Nephron (organoid): ENCODE data around the gene CRIP1.

ENCODE experiments used
- H3K27ac Mint-ChIP-seq, 3 experiments: 2 replicates each; pipeline ENCODE4 v1.8.0; 2020; ENCODE audit warnings: mixed read lengths in 3 of 3, mild to moderate bottlenecking in 2 of 3, moderate library complexity in 1 of 3
- H3K27me3 Mint-ChIP-seq: 2 replicates; pipeline ENCODE4 v1.8.0; 2021; ENCODE audit warnings: low read depth, mild to moderate bottlenecking, moderate library complexity, mixed read lengths
- H3K36me3 Mint-ChIP-seq: 2 replicates; pipeline ENCODE4 v1.8.0; 2020; ENCODE audit warnings: low read depth, mixed read lengths
- H3K4me1 Mint-ChIP-seq: 2 replicates; pipeline ENCODE4 v1.8.0; 2020; ENCODE audit warnings: mixed read lengths
- H3K4me3 Mint-ChIP-seq, 3 experiments: 2 replicates each; pipeline ENCODE4 v1.8.0; 2020; ENCODE audit warnings: mild to moderate bottlenecking in 3 of 3, mixed read lengths in 3 of 3, moderate library complexity in 2 of 3
- H3K9me3 Mint-ChIP-seq: 2 replicates; pipeline ENCODE4 v1.8.0; 2020; ENCODE audit warnings: mixed read lengths
- TF ChIP-seq, protein P1 (sequence below), 3 experiments: fragments of 200-600 bp; sonication (generic); IDR thresholded peaks; one replicate each; pipeline ENCODE4 v1.5.0; 2021; ENCODE audit warnings: antibody characterized with exemption in 3 of 3; ENCODE audit not compliant: unreplicated experiment in 3 of 3

The CRIP1 gene

DNA sequence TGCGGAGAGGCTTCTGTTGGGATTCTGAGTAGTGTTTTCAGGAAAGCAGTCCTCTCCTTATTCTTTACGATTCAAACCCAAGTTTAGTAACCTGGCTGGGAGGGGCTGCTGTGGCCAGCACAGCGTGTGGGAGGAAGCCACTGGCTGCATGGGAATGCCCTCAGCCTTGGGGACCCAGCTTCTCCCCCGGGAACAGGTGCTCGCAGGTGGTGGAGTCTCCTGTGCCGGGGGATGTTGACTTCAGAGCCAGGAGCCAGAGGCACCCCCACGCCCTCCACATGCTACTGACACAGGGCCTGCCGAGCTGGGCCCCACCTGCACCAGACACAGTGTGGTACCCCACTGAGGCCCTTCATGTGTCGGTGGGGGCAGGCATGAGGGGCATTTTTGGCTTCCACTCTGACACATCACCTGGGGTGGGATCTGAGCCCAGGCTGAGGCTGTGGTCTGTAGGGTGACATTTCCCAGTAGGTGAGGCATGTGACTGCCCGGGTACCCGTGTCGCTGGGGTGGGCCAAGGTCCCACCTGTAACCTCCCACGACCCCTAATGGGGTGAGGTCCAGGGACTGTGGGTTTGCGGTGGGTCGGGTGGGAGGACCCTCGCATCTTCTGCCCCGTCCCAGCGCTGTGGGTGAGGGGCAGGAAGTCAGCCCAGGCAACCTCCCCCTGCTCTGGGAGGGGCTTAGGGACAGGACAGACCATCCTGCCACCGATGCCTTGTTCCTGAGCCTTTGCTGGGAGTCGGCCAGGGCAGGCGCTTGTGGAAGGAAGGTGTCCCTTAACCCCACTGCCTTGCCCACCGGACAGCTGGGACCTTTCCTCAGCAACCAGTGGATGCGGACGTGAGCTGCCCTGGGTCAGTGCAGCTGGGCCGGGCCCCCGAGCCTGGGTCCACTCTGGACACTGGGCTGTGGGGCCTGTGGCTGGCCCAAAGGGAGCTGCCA, 40.5 kb upstream of the CRIP1 start:
- Mint-ChIP-seq H3K4me1 (no peaks in the 10 kb centered on the region), H3K4me3 (no peak overlapping the region), H3K36me3 (peaks cover 13% of the 10 kb centered on the region), H3K27me3 (no peaks in the 10 kb centered on the region), H3K27ac (peak overlapping the region in 1 of 3 experiments; percentile 52), H3K9me3 (no peaks in the 10 kb centered on the region)
- TF ChIP-seq, protein P1, sequence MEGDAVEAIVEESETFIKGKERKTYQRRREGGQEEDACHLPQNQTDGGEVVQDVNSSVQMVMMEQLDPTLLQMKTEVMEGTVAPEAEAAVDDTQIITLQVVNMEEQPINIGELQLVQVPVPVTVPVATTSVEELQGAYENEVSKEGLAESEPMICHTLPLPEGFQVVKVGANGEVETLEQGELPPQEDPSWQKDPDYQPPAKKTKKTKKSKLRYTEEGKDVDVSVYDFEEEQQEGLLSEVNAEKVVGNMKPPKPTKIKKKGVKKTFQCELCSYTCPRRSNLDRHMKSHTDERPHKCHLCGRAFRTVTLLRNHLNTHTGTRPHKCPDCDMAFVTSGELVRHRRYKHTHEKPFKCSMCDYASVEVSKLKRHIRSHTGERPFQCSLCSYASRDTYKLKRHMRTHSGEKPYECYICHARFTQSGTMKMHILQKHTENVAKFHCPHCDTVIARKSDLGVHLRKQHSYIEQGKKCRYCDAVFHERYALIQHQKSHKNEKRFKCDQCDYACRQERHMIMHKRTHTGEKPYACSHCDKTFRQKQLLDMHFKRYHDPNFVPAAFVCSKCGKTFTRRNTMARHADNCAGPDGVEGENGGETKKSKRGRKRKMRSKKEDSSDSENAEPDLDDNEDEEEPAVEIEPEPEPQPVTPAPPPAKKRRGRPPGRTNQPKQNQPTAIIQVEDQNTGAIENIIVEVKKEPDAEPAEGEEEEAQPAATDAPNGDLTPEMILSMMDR (IDR thresholded peaks at IDR 0.05; ENCODE audit: unreplicated experiment in 3 of 3), result no peak

- TF ChIP-seq, protein P1 (IDR thresholded peaks at IDR 0.05; ENCODE audit: unreplicated experiment in 3 of 3), result no peak
- no peak overlapping the region for H3K27ac Mint-ChIP-seq
- no peak overlapping the region for H3K4me3 Mint-ChIP-seq
- H3K36me3 Mint-ChIP-seq, result peaks cover 12% of the 10 kb centered on the region
- no peaks in the 10 kb centered on the region for H3K4me1 Mint-ChIP-seq
- no peaks in the 10 kb centered on the region for H3K9me3 Mint-ChIP-seq
- no peaks in the 10 kb centered on the region for H3K27me3 Mint-ChIP-seq
Measured at GRCh38 chr14:105446971-105447370, 39.7 kb upstream of the CRIP1 start.

DNA sequence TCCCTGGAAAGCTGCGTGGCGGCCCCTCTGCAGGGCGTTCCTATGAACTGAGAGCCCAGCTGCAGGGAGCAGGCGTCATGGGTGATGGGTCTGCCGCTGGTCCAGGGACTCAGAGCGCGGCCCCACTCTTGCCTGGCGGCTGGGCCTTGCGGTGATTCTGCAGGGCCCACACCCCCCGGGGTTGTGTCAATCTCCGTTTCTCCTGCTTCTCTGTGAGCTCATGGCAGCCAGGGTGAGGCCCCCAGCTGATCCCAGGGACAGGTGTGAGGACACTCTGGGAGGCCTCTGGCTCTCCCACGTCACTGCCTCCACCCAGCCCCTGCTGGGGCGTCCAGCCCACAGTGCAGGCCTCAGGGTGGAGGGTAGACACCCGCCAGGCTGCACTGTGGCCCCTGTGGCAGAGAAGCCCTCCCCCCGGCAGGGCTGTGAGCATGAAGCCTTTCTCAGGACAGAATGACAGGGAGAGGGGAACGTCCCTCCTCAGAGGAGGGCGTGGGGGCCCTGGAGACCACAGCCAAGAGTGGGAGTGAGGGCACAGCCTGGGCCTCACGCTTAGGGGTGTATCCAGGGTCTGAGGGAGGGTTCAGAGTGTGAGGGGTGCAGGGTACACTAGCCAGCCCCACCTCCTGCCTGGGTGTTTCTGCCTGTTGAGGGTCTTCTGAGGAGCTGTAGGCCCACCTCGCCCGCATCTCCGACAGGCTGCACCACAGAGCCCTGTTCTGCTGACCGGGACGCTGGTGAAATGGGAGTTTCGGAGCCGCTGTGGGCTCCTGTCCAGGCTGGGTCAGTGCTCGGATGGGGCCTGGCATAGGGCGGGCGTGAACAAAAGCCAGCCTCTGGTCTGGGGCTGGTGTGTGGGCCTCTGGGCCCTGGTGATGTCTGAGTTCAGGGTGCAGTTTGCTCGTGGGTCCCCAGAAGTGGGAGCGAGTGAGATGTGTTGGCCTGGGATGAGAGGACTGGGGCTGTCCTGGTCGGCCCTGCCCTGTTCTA, 38.7 kb upstream of the CRIP1 start:
- no peaks in the 10 kb centered on the region for H3K4me1 Mint-ChIP-seq

DNA sequence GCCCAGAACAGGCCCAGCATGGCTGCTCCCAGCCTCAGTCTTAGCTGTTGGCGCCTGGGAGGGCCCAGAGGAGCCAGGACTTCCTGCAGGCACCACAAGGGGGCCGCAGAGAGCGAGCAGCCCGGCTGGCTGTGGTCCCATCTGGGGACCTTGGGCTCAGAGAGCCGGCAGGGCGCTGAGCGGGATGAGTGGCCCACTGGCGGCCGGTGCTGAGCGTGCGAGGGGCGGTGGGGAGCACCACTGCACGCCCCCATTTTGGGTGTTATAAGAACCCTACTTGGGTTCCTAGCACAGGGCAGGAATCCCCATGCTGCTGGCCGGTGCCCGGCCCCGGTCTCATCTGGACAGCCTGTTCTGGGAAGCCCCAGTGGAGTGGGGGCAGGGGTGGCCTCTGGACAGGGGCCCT, 38.0 kb upstream of the CRIP1 start:
- Mint-ChIP-seq H3K9me3 (no peaks in the 10 kb centered on the region), H3K27ac (no peak overlapping the region), H3K27me3 (no peaks in the 10 kb centered on the region), H3K4me1 (no peaks in the 10 kb centered on the region), H3K4me3 (no peak overlapping the region), H3K36me3 (peaks cover 20% of the 10 kb centered on the region)
- TF ChIP-seq, protein P1 (IDR thresholded peaks at IDR 0.05; ENCODE audit: unreplicated experiment in 3 of 3), result peak; percentile 78 to 91 (median 86)

More for the DNA sequence above, 38.7 kb upstream of the CRIP1 start:
- H3K9me3 Mint-ChIP-seq, result no peaks in the 10 kb centered on the region
- no peak overlapping the region for H3K27ac Mint-ChIP-seq
- TF ChIP-seq, protein P1 (IDR thresholded peaks at IDR 0.05; ENCODE audit: unreplicated experiment in 3 of 3), result no peak
- no peaks in the 10 kb centered on the region for H3K27me3 Mint-ChIP-seq
- no peak overlapping the region for H3K4me3 Mint-ChIP-seq
- peaks cover 19% of the 10 kb centered on the region for H3K36me3 Mint-ChIP-seq

DNA sequence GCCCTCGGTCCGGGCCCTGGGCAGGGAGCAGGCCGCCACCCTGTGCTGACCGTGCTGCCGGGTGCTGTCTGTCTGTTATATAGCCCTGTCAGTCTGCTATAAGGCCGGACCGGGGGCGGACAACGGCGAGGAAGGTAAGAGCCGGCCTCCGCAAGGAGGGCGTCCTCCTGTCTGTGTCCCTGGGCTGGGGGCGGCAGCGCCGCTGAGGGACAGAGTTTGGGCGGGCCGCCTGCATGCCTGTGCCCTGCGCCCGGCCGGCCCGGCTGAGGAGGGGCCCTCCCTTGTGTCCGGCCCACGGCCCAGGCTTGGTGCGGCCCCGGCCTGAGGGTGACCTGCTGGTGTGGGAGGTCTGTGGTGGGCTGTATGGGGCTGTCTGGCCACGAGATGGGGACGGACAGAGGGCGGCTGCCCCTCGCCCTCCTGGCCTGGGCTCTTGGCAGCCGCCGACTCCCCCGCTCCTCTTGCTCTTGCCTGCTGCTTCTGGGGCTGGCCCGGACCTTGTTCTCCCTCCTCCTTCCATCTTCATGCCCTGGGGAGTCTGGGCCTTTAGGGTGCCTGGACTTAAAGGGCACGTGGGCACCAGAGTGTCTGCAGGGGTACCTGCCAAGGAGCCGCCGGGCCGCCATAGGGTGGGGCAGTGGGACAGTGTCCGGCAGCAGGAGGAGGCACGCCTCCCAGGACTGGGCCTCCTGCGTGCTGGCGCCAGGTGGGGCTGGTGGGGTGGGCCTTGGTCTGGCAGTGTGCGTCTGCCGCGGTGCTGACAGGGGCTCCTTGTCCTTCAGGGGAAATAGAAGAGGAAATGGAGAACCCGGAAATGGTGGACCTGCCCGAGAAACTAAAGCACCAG, 37.2 kb upstream of the CRIP1 start:
- Mint-ChIP-seq H3K4me3 (no peak overlapping the region), H3K27ac (no peak overlapping the region), H3K36me3 (peaks cover 23% of the 10 kb centered on the region), H3K27me3 (no peaks in the 10 kb centered on the region), H3K4me1 (no peaks in the 10 kb centered on the region), H3K9me3 (no peaks in the 10 kb centered on the region)
- TF ChIP-seq, protein P1 (IDR thresholded peaks at IDR 0.05; ENCODE audit: unreplicated experiment in 3 of 3), result no peak
